Renal pelvis (tissue), 4 donors: ENCODE results near the gene STON2. TPM values are rescaled to one million over a fixed set of nuclear protein-coding genes. Genes with fewer than 3 reads are reported as not detected.

Experiments used
- DNase-seq: peaks from one replicate; pipeline ENCODE4 v3.0.0-alpha.2; 2013
- polyA plus RNA-seq, 3 donors: library from polyadenylated mRNA; unstranded; fragments of 120-200 nt; gene quantifications; one replicate each; pipeline ENCODE4 v1.2.1, GENCODE V29; 2013; ENCODE audit not compliant: insufficient read length in 3 of 3

STON2 gene
- polyA plus RNA-seq, 3 donors, result 39.6 to 68.3 (median 54.3) TPM

GRCh38 chr14:81305065-81305464 lies 95.1 kb downstream of the STON2 start:
- no peak for DNase-seq

DNA sequence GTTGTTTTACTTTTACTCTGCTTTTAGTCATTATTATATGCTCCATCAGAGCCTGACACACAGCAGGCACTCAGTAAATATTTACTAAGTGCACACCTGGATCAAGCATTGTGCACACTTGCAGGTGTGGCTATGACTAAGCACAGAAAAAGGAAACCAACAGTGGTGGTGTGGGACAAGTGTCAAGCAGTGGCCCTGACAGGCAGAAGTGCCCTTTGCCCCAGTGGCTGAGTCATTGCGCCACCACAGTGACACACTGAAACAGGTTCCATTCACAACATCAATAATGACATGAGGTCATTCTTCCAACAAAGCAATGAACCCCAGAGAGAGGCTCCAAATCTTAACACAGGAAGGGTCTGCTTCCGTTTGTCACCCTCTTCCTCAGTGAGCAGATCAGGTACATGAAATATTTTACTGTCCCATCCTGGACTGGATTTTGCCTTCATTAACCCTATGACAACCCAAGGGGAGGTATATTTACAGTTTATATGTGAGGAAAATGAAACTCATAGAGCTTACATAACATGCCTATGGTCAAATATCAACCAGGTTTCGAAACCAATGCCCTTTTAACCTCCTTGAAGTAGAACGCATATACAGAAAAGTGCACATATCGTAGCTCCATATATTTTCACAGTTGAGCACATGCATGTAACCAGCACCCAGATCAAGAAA lies 96.7 kb downstream of the STON2 start:
- no peak for DNase-seq

DNA sequence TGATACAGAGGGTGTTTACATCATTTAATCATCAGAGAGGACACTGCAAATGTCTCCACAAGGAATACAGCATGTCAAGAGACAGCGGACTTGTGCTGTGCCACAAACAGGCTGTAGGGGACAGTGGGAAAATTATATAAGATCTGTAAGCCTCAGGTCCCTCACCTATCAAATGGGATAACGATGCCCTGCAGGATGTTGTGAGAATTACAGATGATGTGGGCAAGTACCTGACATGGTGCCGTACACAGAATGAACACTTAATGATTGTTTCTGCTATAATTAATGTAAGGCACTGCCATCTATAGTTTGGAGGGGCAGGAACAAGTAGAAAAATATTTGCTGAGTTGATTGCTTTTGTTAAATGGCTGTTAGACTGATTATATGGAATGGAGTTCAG lies 97.5 kb downstream of the STON2 start:
- no peak for DNase-seq

DNA sequence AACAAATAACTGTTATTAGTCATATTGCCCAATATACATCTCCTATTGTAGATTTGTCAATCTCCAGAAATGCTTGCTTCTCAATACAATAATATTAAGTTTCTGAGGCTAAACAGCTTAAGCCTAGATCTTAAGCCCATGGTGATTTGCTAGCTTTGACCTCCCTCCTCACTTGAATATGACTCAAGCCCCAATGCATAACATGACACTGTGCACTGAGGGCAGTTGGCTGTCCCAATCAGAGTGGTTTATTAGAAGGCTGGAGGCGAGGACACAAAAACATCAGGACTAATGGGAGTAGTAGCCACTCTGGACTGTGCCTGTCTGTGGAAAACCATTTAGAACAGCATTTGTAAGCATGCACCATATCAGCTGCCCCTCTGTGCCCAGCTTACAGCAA lies 98.3 kb downstream of the STON2 start:
- no peak for DNase-seq

- DNase-seq, result no peak
These were observed 98.8 kb downstream of the STON2 start for GRCh38 chr14:81301371-81301770.

DNA sequence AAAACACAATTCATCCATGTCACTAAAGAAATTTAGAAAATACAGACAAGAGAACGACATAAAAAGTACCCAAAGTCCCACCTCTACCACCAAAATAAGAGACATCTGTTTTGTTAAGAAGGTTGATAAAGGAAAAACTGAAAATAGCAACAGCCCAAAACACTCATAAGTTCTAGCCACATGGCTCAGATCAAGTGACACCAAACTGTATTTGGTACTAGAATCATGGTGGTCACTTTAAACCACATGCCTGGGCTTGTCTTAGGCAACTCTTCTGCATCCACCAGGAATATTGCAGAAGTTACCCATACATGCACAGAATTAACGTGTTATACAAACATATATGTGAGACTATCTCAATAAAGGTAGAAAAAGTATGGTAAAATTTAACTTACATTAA lies 101.2 kb downstream of the STON2 start:
- DNase-seq, result no peak

GRCh38 chr14:81298122-81298521 lies 102.0 kb downstream of the STON2 start:
- DNase-seq, result no peak

GRCh38 chr14:81295958-81296923 lies 103.9 kb downstream of the STON2 start:
- no peak for DNase-seq

DNA sequence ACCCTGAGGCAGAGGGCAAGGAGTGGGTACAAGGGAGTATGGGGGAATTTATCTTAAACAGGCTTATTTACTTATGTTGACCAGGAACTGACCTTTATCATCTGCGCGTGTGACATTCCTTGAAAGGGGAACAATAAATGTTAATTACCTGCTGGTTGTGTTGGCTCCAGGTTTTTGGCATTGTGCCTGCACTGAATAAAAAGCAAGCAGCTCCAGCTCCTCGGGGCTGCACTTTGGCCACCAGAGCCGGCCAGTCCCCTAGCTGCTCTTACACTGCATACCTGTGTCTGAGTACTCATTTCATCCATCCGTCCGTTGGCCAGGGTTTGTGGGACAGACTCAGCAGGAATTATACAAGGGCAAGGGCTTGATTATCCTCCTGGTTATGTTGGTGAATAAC lies 110.6 kb downstream of the STON2 start:
- no peak for DNase-seq

GRCh38 chr14:81286574-81287370 lies 113.4 kb downstream of the STON2 start:
- DNase-seq, result no peak

- no peak for DNase-seq
These were observed 114.9 kb downstream of the STON2 start for GRCh38 chr14:81285245-81285644.

- no peak for DNase-seq
These were observed 118.8 kb downstream of the STON2 start for GRCh38 chr14:81281332-81281731.

DNA sequence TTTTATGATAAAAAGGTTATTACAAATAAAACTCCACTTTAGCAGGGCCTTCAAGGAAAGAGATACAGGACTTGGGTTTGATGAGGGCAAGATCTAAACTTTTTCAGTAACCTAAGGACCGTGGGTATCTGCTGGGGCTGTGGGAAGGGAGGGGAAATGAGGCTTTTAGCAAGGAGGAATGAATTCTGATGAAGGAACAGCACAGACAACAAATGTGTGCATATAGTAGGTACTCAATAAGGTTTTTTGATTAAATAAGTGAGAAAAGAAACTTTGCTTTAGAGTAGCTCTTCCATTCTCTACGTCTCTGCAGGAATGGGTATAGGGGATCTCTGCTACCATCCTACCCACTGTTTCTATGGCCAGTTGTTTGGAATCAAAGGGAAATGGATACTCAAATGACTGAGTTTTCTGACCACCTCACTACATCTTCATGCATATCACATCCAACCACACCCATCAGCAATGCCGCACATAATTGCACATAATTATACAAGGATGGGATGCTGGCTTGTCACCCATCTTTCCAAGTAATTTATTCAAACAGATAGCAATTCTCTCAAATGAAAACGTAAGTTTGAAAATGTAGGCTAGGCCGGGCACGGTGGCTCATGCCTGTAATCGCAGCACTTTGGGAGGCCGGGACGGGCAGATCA lies 119.9 kb downstream of the STON2 start:
- DNase-seq, result no peak

GRCh38 chr14:81277096-81277495 lies 123.0 kb downstream of the STON2 start:
- DNase-seq, result no peak

DNA sequence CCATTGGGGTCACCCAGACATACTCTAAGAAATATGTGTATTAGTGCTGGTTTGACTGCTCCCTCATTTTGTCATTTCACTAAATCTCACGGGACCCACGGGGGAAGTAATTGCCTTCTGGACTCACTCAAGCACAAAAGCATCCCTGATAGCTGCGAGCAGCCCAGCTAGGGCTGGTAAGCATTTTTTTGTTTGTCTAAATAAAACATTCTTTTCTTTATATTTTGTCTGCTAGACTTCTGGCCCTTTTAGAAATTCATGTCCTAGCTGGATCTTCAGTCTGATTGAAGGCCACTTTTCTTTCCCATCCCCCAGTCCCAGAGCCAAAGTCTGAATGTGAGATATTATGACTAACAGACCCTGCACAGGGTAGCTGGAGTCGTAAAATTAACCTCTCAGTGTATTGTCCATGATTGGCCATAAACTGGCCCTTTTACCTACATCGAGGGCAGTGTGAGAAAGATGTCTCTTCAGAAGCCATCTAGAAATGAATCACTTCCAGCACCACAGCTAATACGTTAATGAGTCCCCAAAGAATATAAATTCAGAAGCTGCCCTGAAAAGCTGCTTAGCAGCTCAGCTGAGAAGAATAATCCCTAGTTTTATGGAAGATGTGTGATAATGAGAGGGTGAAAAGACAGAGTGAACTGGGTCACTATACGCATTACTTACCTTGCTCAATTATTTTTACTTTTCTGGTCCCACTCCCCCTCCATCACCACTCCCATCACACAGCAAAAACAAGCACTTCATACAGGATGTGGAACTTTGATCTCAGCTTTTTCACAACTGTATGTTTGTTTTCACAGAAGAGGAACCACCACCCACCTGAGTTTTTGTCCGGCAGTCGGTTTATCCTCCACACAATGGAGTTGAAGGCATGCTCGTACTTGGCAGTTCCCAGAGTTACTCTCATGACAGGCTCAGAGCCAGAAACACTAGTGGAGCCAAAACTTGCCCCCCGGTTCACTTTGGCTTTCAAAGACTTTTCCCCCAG lies 123.8 kb downstream of the STON2 start:
- DNase-seq, result no peak

- no peak for DNase-seq
These were observed 124.6 kb downstream of the STON2 start for GRCh38 chr14:81275305-81276072.

- DNase-seq, result no peak
These were observed 126.1 kb downstream of the STON2 start for GRCh38 chr14:81273961-81274575.

GRCh38 chr14:81273521-81273920 lies 126.6 kb downstream of the STON2 start:
- no peak for DNase-seq

DNA sequence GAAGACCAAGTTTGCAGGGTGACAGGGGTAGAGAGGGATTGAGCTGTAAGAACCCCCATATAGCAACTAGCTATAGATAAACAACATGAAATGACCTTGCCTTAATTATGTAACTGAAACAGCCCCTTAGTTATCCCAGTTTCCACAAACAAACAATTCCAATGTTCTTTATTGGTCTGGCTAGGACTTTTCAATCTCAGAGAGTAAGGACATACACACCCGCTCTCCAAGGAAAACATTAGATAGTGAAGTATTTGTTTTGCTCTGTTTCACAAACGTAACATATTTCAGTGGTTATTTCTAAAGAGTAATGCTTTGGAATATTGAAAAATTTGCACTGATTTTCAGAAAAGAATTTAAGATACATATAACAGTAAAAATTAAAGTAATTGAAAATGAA lies 127.8 kb downstream of the STON2 start:
- no peak for DNase-seq
